HepG2 (cell line): Measurements from ENCODE around the gene BORCS5. TPM values are rescaled to one million over a fixed set of nuclear protein-coding genes. Genes with fewer than 3 reads are reported as not detected.
A peak's percentile ranks its signal among the peaks of the same experiment; 100 is the strongest.

ENCODE experiments used
- ATAC-seq: fragments of 200-7000 bp; cut with Tn5 transposase; 3 replicates; pipeline ENCODE4 v1.9.1; 2020; ENCODE audit warnings: mild to moderate bottlenecking, moderate library complexity
- BruUV-seq: library from RNA; stranded (reverse); fragments of 400-500 nt; replicated peaks from 2 replicates; lab custom pipeline; 2021; lab: Mats Ljungman, UMichigan
- CTCF ChIA-PET: fragments of 300-600 bp; formaldehyde crosslinking; extraction: SDS; loops from one replicate; lab custom pipeline; 2021; ENCODE audit warnings: low total read pairs, inconsistent platforms, low intra/inter-chr PET ratio; lab: Yijun Ruan, JAX
- POLR2A ChIA-PET: fragments of 350-600 bp; sonication (Branson Sonifier 250); formaldehyde crosslinking; loops from one replicate; lab custom pipeline; 2020; ENCODE audit warnings: antibody characterized with exemption, inconsistent platforms; lab: Yijun Ruan, JAX
- DNase-seq: peaks from one replicate; pipeline ENCODE4 v3.0.0-alpha.2; 2015; ENCODE audit warnings: low spot score
- FAIRE-seq: peaks from 3 replicates; lab custom pipeline; 2011; peaks lifted over from hg19 to GRCh38; lab: Jason Lieb, UNC
- H2AFZ ChIP-seq: one replicate; pipeline ENCODE4 v1.6.1; 2011; ENCODE audit warnings: low read length, inconsistent platforms
- H3K27ac ChIP-seq: fragments of 300-600 bp; 3 replicates; pipeline ENCODE4 v1.8.0; 2011; ENCODE audit warnings: mixed run types, mild to moderate bottlenecking, mixed read lengths, low read length, inconsistent platforms; ENCODE audit not compliant: insufficient read depth; ENCODE audit errors: extremely low read length
- H3K27me3 ChIP-seq, 2 experiments: fragments of 200-600 bp in 1 of 2; 2 replicates in 1 of 2; 3 replicates in 1 of 2; pipeline versions ENCODE4 v1.6.0 to v1.8.0; 2011; ENCODE audit warnings: low read length in 2 of 2, mild to moderate bottlenecking in 2 of 2, moderate library complexity in 2 of 2, inconsistent platforms in 1 of 2; ENCODE audit not compliant: insufficient read depth in 2 of 2, control insufficient read depth in 1 of 2
- H3K36me3 ChIP-seq, 2 experiments: fragments of 200-600 bp in 1 of 2; replicated peaks in 1 of 2; 2 replicates in 1 of 2; 3 replicates in 1 of 2; pipeline versions ENCODE4 v1.5.1 to v1.8.0; 2011; ENCODE audit warnings: low read length in 2 of 2, inconsistent platforms in 1 of 2; ENCODE audit not compliant: insufficient read depth in 2 of 2, control insufficient read depth in 1 of 2
- H3K4me1 ChIP-seq: 2 replicates; pipeline ENCODE4 v1.5.1; 2012; ENCODE audit warnings: low read length, inconsistent platforms; ENCODE audit not compliant: insufficient read depth
- H3K4me2 ChIP-seq: 2 replicates; pipeline ENCODE4 v1.6.0; 2011; ENCODE audit warnings: low read depth, low read length, inconsistent platforms
- H3K4me3 ChIP-seq, 3 experiments: fragments of 200-600 bp in 1 of 3; sonication (generic), shearing (Covaris generic) in 1 of 3; replicated peaks in 1 of 3; 2 replicates each; pipeline ENCODE4 v1.5.1; 2011 to 2016; ENCODE audit warnings: low read length in 3 of 3, inconsistent platforms in 2 of 3, low read depth in 2 of 3, mild to moderate bottlenecking in 2 of 3, control low read depth in 1 of 3, mixed read lengths in 1 of 3; ENCODE audit not compliant: insufficient read depth in 1 of 3
- H3K79me2 ChIP-seq: one replicate; pipeline ENCODE4 v1.6.1; 2011; ENCODE audit warnings: low read length, inconsistent platforms; ENCODE audit not compliant: insufficient read depth
- H3K9ac ChIP-seq: 2 replicates; pipeline ENCODE4 v1.6.0; 2011; ENCODE audit warnings: mild to moderate bottlenecking, low read depth, low read length, inconsistent platforms; ENCODE audit not compliant: insufficient read depth
- H3K9me3 ChIP-seq: 2 replicates; pipeline ENCODE4 v1.5.1; 2012; ENCODE audit warnings: mild to moderate bottlenecking, low read length
- H4K20me1 ChIP-seq: 2 replicates; pipeline ENCODE4 v1.6.0; 2011; ENCODE audit warnings: inconsistent platforms, mild to moderate bottlenecking, low read length, moderate library complexity; ENCODE audit not compliant: insufficient read depth
- EEA1 ChIP-seq: sonication (generic); formaldehyde crosslinking; IDR thresholded peaks from 2 replicates; pipeline ENCODE4 v1.5.1; 2020; ENCODE audit warnings: mild to moderate bottlenecking, missing genetic modification reagents, borderline replicate concordance
- NCOA5 ChIP-seq: sonication (generic); formaldehyde crosslinking; IDR thresholded peaks from 2 replicates; pipeline ENCODE4 v1.4.0; 2020; ENCODE audit warnings: missing genetic modification reagents
- SNAI1 ChIP-seq: sonication (generic); formaldehyde crosslinking; IDR thresholded peaks from 2 replicates; pipeline ENCODE4 v1.5.0; 2020; ENCODE audit warnings: mild to moderate bottlenecking, missing genetic modification reagents, borderline replicate concordance
- SRSF1 ChIP-seq: fragments of 200-400 bp; formaldehyde crosslinking; optimal IDR thresholded peaks from 2 replicates; pipeline ENCODE3; 2017; ENCODE audit warnings: mild to moderate bottlenecking, low read depth, low read length, moderate library complexity
- SRSF9 ChIP-seq: fragments of 200-400 bp; formaldehyde crosslinking; IDR thresholded peaks from 2 replicates; pipeline ENCODE4 v1.6.1; 2018; ENCODE audit warnings: borderline replicate concordance, mild to moderate bottlenecking, low read depth, low read length; ENCODE audit not compliant: insufficient read depth, poor library complexity, severe bottlenecking
- STAG1 ChIP-seq: sonication (generic); formaldehyde crosslinking; IDR thresholded peaks from 2 replicates; pipeline ENCODE4 v1.4.0; 2020; ENCODE audit warnings: missing genetic modification reagents
- ZNF674 ChIP-seq: sonication (generic); formaldehyde crosslinking; IDR thresholded peaks from 2 replicates; pipeline ENCODE4 v1.5.0; 2020; ENCODE audit warnings: low read depth, mild to moderate bottlenecking, missing genetic modification reagents
- WGBS: methylation state at CpG from one replicate; pipeline ENCODE4 v1.1.6; 2017; ENCODE audit warnings: low lambda C conversion rate; 5-methylcytosine and 5-hydroxymethylcytosine counted together
- in situ Hi-C: cut with HindIII; loops from 2 replicates; pipeline ENCODE4 v1.10.0; 2017; ENCODE audit warnings: low pct_unique_long_range_greater_than_20kb; ENCODE audit not compliant: extremely low pct_ligation_motif_present
- intact Hi-C: fragments of 100-400 bp; cut with micrococcal nuclease; formaldehyde crosslinking; loops from one replicate; pipeline ENCODE4 v1.10.0; 2022; ENCODE audit not compliant: unreplicated experiment
- polyA plus RNA-seq, 8 experiments: library from polyadenylated mRNA; depleted of rRNA in 3 of 8; stranded (reverse) in 7 of 8; unstranded in 1 of 8; fragments of >200 nt; fragmentation: Illumina TruSeq in 4 of 8; extraction: Trizol in 4 of 8; gene quantifications; 2 replicates each; pipeline versions ENCODE4 v1.2.1 to v1.2.3, GENCODE V29; 2011 to 2016; ENCODE audit warnings: low read depth in 4 of 8, missing spikeins in 1 of 8, mixed read lengths in 1 of 8; ENCODE audit not compliant: insufficient read depth in 1 of 8
- total RNA-seq, 5 experiments: library from RNA; depleted of rRNA; stranded (reverse); fragments of >200 nt; fragmentation: Illumina TruSeq; extraction: Trizol; gene quantifications; 2 replicates each; pipeline ENCODE4 v1.2.3, GENCODE V29; 2016; ENCODE audit warnings: low read depth in 1 of 5
- TF ChIP-seq, protein P1 (sequence below): sonication (generic); formaldehyde crosslinking; IDR thresholded peaks from 2 replicates; pipeline ENCODE4 v1.5.0; 2020; ENCODE audit warnings: mild to moderate bottlenecking, missing genetic modification reagents, moderate library complexity
- TF ChIP-seq, protein P2 (sequence below): sonication (generic); formaldehyde crosslinking; IDR thresholded peaks from 2 replicates; pipeline ENCODE4 v1.4.0; 2020; ENCODE audit warnings: missing genetic modification reagents

BORCS5 gene
- total and polyA plus RNA-seq, 2 of the 13 experiments (the other 11 are each of a cell fraction or from before 2014, with no cell fraction given), result 3.9 to 4.7 TPM

DNA sequence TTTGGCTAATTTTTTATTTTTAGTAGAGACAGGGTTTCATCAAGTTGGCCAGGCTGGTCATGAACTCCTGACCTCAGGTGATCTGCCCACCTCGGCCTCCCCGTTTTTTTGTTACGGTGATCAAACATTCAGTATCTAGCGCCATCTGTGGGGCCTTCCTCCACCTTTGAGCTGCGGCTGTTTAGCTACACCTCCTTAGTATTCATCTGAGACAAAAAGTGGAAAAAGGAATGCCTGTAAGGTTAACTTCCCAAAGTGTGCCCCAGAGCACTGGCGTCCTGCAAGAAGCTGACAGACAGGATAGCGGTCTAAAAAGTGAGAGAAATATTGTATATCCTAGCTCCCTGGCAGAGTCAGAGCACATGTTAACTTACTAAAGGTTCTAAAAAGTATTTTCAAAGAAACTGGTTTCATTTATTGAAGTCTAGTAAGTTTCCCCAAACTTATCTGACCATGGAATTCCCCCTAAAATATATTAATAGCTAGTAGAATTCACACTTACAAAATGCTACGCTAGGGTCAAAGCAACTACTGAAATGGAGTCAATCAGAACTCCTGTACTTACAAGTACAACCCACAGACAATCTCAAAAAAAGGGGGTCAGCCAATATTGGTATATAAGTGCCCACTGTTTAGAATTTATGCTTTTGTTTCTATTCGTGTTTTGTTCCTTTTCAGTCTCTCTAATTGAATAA lies 146.7 kb downstream of the BORCS5 start:
- ATAC-seq, result no peak
- H3K4me3 ChIP-seq, result no peak overlapping the region
- peaks cover 8% of the 10 kb centered on the region; the same call in 1 of the 2 replicates for H4K20me1 ChIP-seq
- no peak for FAIRE-seq
- H2AFZ ChIP-seq, result no peak overlapping the region
- BruUV-seq, result no TSS peak
- H3K36me3 ChIP-seq, result peaks cover 10 to 35% of the 10 kb centered on the region in 2 experiments
- no peak for DNase-seq
- H3K27ac ChIP-seq, result no peak overlapping the region
- TF ChIP-seq SNAI1 (CRISPR knock-in tag), result no peak
- no peak for TF ChIP-seq SRSF1
- no peak for TF ChIP-seq NCOA5 (CRISPR knock-in tag)
- TF ChIP-seq SRSF9, result no peak
- TF ChIP-seq ZNF674 (CRISPR knock-in tag), result no peak
- peak; percentile 33 for TF ChIP-seq STAG1 (CRISPR knock-in tag)
- TF ChIP-seq, protein P1, sequence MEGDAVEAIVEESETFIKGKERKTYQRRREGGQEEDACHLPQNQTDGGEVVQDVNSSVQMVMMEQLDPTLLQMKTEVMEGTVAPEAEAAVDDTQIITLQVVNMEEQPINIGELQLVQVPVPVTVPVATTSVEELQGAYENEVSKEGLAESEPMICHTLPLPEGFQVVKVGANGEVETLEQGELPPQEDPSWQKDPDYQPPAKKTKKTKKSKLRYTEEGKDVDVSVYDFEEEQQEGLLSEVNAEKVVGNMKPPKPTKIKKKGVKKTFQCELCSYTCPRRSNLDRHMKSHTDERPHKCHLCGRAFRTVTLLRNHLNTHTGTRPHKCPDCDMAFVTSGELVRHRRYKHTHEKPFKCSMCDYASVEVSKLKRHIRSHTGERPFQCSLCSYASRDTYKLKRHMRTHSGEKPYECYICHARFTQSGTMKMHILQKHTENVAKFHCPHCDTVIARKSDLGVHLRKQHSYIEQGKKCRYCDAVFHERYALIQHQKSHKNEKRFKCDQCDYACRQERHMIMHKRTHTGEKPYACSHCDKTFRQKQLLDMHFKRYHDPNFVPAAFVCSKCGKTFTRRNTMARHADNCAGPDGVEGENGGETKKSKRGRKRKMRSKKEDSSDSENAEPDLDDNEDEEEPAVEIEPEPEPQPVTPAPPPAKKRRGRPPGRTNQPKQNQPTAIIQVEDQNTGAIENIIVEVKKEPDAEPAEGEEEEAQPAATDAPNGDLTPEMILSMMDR (CRISPR knock-in tag), result 0 out of 2 replicates have a peak, but pooled peaks have one; percentile 18
- TF ChIP-seq, protein P2, sequence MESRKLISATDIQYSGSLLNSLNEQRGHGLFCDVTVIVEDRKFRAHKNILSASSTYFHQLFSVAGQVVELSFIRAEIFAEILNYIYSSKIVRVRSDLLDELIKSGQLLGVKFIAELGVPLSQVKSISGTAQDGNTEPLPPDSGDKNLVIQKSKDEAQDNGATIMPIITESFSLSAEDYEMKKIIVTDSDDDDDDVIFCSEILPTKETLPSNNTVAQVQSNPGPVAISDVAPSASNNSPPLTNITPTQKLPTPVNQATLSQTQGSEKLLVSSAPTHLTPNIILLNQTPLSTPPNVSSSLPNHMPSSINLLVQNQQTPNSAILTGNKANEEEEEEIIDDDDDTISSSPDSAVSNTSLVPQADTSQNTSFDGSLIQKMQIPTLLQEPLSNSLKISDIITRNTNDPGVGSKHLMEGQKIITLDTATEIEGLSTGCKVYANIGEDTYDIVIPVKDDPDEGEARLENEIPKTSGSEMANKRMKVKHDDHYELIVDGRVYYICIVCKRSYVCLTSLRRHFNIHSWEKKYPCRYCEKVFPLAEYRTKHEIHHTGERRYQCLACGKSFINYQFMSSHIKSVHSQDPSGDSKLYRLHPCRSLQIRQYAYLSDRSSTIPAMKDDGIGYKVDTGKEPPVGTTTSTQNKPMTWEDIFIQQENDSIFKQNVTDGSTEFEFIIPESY (CRISPR knock-in tag), result peak; percentile 36; the same call in 1 of the 2 replicates
- TF ChIP-seq EEA1 (CRISPR knock-in tag), result no peak
- TF ChIP-seq, all 625 proteins: peak for 3
- Histone ChIP-seq H3K4me2 (no peak overlapping the region), H3K9me3 (no peaks in the 10 kb centered on the region), H3K4me1 (peaks cover 46% of the 10 kb centered on the region), H3K79me2 (peaks cover 74% of the 10 kb centered on the region), H3K27me3 (no peaks in the 10 kb centered on the region), H3K9ac (no peak overlapping the region)
- ChIA-PET CTCF (interaction anchor here (0.9 kb wide), 1 partner anchor 127 kb away, joined by 4 read pairs; no protein-coding TSS in a partner anchor), POLR2A (no interaction called here)
- intact Hi-C loops, result no loop called here
- WGBS, result 93% methylated on average over 9 of the region's 9 CpGs
- in situ Hi-C loops, result no loop called here
